NCI-H82 (cell line): ENCODE results near the gene AGBL5.
"Not testable (repeated sequence)": the region's sequence is repeated elsewhere in the genome, so short reads cannot be mapped to it uniquely, and the experiment has no call there.

ENCODE experiments used
- DNase-seq: peaks from one replicate; lab custom pipeline; 2025; lab: John Stamatoyannopoulos, UW

The AGBL5 gene

DNA sequence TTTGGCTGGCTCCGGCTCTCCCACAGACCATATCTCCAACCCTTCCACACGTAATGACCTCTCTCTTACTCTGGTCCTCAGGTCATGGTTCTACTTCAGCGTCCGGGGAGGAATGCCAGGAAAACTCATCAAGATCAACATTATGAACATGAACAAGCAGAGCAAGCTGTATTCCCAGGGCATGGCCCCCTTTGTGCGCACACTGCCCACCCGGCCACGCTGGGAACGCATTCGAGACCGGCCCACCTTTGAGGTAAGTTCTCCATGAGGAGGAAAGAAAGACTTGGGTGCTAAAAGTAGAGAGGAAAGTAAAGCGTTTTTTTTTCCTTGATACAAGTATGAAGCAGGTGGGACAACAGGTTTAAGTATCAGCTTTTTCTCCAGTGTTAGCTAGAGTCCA is 1.9 kb downstream of the AGBL5 start:
- no peak for DNase-seq

DNA sequence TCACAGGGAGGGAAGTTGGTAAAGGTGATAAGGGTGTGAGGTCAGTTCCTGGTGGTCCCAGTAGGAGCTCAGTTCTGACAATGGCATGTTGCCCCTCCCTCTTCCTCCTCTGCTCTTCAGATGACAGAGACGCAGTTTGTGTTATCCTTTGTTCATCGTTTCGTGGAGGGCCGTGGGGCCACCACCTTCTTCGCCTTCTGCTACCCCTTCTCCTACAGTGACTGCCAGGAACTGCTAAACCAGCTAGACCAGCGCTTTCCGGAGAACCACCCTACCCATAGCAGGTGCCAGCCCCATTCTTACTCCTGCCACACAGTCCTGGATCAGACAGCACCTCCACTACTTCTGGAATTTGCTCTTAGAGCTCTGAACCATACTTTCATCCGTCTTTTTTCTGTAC is 2.3 kb downstream of the AGBL5 start:
- no peak for DNase-seq

DNA sequence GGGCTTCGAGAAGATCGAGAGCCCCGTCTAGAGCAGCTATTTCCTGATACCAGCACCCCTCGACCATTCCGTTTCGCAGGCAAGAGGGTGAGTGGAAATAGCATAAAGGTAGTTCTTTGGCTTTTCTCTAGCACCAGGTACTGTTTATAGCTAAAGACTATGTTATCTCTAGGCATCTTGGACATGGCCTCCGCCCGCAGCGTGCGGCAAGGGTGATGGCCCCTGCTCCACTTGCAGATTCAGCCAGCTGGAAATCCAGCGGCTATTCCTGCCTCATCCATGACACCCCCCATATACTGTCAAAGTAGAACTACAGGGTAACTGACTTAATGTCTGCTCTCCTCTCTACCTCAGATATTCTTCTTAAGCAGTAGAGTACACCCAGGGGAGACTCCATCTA is 3.3 kb downstream of the AGBL5 start:
- no peak for DNase-seq

DNA sequence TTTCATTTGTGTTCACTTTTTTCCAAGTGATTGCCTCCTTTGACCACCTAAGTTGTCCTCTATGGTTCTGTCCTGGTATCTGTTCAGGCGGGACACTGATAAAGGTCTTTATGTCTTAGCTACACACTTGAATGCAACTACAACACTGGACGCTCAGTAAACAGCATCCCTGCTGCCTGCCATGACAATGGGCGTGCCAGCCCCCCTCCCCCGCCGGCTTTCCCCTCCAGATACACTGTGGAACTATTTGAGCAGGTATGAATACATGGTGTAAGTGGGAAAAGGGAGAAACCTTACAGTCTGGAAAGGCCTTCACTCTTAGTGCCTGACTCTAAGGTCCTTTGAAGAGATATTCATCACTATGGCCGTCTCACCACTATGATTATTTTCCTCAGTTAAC is 5.7 kb downstream of the AGBL5 start:
- no peak for DNase-seq

DNA sequence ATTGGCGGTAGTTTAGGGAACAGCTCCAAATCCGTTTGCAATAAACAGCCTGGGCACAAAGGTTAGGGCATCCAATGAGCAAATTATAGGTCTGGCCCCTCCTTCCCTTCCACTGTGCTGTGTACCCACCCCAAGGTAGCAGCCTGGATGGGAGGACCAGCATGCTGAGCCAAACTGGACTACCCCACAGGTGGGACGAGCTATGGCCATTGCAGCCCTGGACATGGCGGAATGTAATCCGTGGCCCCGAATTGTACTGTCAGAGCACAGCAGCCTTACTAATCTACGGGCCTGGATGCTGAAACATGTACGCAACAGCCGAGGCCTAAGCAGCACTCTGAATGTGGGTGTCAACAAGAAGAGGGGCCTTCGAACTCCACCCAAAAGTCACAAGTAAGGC is 6.7 kb downstream of the AGBL5 start:
- DNase-seq: no peak

DNA sequence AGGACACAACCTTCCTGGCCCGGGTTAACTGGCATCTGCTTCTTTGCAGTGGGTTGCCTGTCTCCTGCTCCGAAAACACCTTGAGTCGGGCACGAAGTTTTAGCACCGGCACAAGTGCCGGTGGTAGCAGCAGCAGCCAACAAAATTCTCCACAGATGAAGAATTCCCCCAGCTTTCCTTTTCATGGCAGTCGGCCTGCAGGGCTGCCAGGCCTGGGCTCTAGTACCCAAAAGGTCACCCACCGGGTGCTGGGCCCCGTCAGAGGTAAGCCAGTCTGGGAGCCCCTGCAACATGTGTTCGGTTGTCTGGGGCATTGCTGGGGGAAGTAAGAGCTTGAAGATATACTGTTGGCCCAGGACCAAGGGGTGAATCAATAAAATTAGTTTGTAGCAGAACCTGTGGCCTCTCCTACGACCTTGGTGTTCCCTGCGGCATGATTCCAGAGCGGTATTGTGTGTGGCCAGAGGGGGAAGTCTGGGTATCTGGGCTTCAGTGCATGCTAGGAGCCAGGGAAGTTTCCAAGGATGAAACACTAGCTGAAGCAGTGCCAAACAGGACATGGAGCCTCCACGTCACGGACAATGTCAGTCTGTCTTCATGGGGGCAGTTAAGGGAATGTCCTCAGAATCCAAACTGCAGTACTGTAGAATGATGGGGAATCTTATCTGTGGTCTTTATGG is 7.8 kb downstream of the AGBL5 start:
- no peak for DNase-seq

DNA sequence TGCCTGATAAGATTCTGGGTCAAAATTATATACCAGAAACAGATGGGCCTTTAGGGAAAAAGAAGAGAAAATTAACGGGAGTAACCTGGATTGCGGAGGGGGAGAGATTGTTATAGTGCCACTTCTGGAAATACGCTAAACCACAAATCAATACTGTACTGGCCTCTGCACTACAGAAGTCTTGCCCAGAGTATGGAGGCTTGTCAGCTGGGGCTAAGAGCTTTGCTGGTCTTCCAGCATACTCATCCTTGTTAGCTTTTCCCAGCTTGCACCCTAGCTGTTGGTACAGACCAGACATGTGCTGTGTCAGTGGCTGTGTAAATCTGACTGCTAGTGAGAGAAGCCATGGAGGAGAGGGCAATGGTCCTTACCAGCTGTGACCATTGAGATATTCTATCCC is 8.9 kb downstream of the AGBL5 start:
- DNase-seq: no peak

DNA sequence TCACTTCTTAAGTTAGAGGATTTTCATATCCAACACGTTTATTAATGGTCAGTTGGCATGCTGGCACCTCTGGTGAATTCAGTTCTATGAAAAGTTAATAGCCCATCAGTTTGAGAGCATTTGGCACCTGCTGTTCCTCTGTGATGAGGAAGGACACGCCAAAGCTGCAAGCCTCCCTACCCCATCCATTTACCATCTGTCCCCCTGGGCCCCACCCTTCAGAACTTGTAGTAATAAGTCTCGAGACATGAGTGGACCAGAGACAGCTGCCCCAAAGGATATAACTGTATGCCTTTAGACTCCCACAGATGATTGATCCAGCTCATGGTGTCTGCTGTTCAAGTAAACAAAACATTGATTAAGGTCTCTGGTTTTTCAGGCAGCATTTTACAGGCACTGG is 13.7 kb downstream of the AGBL5 start:
- no peak for DNase-seq

DNA sequence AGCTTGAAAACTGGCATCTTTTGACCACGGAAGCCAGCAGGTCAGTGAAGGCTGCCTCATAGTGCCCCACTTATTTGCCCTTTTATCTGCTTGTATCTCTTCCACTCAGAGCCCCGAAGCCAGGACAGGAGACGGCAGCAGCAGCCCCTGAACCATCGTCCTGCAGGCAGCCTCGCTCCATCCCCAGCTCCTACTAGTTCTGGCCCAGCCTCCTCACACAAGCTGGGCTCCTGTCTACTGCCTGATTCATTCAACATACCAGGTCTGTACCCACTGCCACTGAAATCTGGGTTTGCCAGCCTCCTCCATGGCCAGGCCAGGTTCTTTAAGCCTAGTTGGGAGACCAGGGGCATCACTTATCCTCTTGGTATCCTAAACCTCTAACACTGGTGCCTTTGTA is 15.9 kb downstream of the AGBL5 start:
- no peak for DNase-seq

DNA sequence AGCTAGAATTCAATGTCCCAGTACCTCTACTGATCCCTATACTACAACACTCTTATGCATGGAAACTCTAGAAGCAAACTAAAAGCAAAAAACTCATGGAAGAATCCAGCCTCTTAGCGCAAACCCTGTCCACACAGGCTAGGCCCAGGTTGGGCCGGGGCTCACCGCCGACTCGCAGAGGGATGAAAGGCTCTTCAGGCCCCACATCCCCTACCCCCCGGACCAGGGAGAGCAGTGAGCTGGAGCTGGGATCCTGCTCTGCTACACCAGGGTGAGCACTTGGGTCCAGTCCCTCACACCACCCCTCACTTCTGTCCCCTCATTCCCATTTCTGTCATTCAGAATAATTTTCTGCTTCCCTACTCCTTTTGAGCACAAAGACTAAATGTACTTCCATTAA is 18.0 kb downstream of the AGBL5 start:
- no peak for DNase-seq

DNA sequence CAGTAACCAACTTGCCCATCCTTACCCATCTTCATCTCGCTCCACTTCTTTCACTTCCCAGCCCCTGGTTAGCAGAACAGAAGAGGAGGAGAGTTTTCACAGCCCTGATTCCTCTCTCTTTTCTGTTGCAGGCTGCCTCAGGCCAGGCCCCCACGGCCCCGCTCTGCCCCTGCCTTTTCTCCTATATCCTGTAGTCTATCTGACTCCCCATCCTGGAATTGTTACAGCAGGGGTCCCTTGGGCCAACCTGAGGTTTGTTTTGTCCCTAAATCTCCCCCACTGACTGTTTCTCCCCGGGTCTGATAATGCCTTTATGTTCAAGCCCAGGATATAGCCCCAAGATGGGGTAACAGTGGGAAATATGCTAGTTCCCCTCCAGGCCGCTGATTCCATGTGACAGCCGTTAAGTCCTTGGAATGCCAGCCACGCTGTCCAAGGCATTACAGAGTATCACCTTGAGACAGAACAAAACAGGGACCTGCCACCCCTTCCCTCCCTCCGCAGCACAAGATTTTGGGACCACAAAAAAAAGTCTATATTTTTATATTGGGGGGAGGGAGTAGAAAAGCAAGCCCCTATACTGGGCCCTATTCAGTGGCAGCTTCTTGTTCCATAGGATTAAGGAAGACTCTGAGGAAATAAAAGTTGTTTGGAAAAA is 18.6 kb downstream of the AGBL5 start:
- no peak for DNase-seq

DNA sequence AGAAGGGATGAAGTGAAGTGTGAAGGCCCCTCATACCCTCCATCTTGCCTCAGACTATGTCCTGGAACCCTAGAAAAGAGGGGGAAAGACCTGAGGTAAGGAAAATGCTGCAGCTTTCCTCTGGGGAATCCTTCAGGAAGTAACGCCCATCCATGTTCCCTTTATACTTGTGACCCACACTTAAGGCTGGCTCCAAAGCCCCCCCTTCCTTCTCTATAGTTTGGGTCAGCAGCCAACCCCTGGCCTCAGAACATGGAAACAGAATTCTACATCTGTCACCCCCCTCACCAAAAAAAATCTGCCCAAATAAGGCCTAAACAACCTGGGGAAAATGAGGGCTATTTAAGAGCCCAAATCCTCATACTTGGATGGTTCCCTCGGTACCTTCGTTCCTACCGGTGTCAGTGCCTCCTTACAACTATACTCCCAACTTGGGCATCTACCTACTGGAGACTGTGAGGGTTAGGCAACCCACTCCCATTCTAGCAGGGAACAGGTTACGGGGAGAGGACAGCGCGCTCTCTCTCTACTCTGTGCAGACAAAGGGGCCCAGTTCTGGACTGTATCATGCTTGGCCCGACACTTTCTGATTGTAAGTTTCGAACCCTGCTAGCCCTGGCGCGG is 19.3 kb downstream of the AGBL5 start:
- no peak for DNase-seq

DNA sequence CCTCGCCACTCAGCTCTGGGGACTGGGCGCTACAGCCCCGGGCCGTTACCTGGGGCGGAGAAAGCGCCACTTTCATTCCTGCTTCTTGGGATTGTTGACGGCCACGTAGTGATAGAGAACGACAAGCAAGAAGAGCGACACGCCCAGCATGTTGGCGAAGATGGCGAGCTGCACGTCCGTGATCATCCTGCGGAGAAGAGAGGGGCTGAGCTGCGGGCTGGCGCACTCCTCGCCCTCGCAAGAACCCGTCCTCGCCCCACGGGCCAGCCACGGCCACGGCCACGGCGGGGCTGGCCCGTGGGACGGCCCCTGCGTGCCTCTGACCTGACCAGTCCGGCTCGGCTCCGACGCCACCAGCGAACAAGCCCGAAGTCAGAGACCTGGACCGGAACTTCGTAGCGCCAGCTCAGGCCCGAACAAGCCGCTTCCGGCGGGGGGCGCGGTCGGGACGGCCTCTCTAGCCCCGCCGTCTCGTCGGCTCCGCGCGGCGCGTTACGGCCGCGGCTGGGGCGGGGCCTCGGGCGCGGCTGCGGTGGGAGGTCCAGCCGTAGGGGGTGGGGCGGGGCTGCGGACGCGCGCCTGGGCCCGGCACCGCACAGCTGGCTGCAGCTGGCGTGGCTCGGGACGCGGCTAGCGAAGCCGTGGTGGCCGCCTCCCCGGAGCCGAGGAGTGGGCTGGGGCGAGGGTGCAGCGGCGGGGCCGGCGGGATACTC is 20.0 kb downstream of the AGBL5 start, which contains the start of gene OST4:
Gene OST4, minus strand, starts transcription at position 378 of the 713 bp plus-strand sequence.
- peak; percentile 95 for DNase-seq

DNA sequence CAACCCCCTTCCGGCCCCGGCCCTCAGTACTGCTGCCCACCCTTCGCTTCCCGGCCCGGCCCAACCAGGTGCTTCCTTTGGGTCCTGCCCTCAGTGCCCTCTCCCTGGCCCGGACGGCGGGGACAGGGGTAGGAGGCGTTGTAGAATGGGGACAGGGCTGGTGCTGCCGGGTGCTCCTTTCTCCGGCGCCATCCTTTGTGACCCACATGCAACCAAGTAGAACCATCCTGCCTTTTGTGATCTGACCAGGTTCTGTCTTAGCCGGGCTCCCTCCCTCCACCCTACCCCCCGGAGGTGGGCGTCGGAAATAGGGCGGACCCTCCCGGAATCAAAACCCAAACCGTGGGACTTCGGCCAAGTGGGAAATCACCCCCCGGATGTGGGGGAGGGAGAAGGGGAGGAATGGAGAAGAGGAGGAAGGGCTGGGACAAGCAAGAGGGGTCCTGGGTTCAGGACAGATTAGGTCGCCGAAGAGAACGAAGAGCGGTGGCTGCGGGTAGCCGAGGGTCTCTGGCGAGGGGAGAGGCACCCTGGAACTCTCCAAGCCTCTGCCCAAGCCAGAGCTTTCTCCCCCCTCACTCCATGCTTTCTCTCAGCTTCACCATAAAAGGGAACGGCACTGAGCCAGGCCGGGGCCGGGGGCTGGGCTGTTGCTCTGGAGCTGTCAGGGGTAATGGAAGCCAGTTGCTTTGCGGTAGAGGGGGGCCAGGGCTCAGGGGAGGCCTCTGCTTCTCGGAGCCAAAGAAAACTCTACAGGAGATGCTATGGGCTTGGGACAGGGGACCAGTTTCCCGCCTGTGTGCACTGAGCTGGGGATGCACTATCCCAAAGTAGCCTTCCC is 20.7 kb downstream of the AGBL5 start:
- peak; percentile 51 for DNase-seq

DNA sequence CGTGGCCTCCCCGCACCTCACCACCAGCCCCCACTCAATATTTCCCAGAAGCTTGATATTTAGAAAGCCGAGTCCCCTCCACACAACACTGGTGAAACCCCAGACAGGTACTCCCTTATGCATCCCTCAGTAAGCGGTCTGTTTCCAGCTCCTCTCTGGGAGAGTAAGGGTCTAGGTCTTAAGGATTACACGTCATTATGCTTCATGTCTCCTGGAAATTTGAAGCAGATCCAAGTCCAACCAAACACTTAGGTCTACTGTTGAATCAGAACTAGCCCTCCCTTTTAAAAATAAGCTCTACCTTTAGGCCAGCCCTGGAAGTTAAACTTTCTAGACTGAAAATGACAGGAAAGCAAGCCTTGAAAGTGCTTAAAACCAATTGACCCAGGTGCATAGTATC is 21.5 kb downstream of the AGBL5 start:
- no peak for DNase-seq

DNA sequence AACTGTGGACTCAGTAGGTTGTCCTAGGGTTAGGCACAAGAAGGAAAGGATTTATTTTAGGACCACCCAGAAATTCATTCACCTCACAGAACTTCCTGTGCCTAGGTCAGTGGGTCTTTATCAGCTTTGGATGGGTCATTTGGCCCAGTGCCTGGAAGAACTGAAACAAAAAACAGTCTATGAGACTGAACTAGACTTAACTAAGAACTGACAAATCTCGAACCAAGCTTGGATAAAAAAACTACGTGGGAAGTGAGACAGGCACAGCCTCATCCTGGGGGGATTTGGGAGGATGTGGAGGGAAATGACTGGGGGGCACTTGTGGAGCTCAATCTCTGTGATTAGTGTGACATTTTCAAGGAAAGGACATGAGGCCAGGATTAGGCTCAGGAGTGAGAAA is 22.3 kb downstream of the AGBL5 start:
- no peak for DNase-seq

DNA sequence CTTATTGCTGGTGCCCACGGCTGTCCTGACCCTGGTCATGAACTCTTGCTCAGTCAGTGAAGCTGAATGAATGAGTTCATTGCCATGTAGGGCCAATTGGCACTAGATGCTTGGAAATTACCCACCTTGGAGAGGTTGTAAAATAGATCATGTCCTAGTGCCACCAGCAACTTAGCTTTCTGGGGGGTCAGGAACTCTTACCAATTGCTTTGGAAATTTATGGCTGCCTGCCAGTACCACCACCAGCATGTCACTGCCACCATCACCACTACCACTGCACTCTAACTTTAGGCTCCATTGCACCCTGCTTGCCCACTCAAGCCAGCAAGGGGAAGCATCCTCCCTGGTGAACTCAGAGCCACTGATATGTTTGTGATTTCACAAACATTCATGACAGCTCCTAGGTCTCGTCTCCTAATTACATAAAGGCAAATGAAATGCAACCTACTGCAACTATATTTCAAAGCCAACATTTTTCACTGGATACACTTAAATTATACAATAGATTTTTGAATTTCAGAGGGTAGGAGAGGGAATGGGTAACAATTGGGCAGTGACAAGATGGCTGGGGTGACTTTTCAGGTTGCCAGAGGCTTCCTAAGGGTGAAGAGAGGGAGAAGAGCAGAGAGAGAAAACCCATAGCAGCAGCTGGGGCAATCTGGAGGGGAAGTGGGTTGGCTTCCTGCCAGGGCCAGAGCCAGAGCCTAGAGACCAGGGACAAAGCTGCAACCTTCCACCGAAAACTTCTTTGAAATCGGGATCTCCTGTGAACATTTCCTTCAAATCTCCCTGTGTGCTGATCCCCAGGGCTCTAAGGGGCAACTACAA is 23.5 kb downstream of the AGBL5 start:
- peak; percentile 74 for DNase-seq

DNA sequence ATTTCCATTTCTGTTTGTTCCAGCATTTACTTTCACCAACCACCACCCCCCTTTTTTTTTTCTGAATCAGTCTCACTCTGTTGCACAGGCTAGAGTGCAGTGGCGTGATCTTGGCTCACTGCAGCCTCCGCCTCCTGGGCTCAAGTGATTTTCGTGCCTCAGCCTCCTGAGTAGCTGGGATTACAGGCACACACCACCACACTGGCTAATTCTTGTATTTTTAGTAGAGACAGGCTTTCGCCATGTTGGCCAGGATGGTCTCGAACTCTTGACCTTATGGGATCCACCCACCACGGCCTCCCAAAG is 24.1 kb downstream of the AGBL5 start:
- not testable (repeated sequence) for DNase-seq

DNA sequence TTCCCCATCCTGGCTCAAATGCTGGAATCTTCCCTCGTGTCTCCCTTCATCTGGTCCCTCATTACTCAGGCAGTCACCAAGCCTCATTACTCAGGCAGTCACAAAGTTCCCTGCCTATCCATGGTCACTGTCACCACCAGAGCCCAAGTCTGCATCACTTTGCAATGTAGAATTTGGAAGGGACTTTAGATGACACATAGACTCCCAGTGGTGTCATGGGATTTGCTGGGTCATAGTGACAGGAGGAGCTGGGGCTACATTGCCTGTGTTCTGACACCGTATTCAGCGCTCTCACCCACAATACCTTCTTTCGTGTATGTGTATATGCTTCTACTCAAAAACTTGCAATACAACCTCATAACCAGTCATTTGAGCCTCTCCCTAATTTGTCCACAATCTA is 24.9 kb downstream of the AGBL5 start:
- no peak for DNase-seq

DNA sequence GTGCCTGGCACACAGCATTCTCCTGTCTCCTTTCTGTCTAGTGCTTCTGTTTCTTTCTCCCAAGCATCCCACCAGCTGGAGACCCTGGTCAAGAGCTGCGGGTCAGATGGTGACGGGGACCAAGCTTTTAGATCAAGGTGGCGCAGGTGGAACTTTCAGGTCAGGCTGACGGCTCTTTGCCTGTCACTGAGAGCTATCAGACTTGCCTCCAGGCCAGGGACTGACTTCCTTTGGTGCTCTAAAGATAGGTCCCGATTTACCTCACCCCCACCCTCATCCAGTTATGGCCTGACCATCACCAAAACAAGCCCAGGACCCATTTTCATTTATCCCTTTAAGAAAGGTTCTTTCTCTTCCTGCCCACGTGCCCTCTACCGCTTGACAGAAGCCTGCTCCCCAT is 25.8 kb downstream of the AGBL5 start:
- no peak for DNase-seq
